ENCODE results near the gene MRE11.

DNA sequence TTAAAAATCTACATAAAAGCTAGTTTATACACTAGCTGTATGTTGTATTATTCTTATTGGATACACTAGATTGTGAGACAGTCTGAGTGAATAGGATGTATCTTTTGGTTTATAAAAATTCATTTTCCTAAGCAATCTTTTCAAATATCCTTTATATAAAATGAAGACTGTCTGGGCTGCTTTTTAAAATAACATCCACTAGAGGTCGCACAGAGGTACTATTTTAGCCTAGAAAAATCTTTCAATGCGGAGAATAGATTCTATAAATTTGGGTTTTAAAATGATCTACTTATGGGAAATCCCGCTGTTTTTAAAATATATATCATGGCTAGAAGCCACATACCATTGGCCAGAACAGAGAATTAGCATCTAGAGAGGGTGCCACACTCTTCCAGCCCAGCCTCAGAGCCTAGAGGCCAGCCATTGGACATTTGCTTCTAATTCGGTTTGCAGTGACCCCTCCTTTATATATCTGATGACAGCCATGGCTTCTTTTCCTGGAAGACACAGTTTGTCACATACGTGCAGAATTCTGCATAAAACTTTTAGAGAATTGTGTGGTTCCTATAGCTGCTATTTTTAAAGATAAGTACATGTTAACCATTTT lies 25.9 kb upstream of the MRE11 start:
- no peak for TF ChIP-seq POLR2AphosphoS5 (IDR thresholded peaks at IDR 0.05)
- TF ChIP-seq POLR2A (IDR thresholded peaks at IDR 0.05): no peak
- no peak for TF ChIP-seq EP300 (IDR thresholded peaks at IDR 0.05)
